HL-60/S4 treated with retinoic acid at 250 ng/mL for 4 days and 3 days (cell line): ENCODE data around the gene FRMD1.

ENCODE experiments used
- in situ Hi-C: fragments of 300-500 bp; cut with MboI; formaldehyde crosslinking; loops from 2 replicates; pipeline ENCODE4 v1.7.0; 2022; ENCODE audit warnings: low sequenced_read_pairs

FRMD1 gene

DNA sequence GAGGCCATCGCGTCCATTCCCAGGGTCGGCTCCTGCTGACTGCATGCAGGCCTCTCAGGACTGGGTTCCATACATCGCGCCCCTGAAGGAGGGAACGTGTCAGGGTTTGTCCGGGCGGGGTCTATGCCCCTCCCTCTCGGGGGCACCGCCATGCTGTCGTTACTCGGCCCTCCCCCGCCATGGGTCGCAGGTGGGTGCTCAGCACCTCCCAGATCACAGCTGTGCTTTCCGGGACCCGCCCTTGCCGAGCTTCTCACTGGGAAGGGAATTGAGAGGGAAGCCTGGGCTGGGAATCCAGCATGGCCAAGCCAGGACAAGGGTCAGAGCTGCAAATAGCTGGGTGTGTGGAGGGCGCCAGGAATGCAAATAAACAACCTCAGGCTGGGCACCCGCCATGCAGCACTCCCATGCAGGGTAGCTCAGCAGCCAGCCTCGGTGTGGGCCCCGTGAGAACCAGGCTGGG lies at the start of gene FRMD1:
TSS of gene FRMD1 (minus strand) at position 270 of the 463 bp plus-strand sequence. CDS start at position 152, 118 bp downstream.
- in situ Hi-C loops, result no loop called here

- in situ Hi-C loops, result no loop called here
Observed at GRCh38 chr6:168128006-168128630, 49.1 kb upstream of the FRMD1 start.

- in situ Hi-C loops, result no loop called here
Observed at GRCh38 chr6:168127384-168127868, 48.4 kb upstream of the FRMD1 start.

GRCh38 chr6:168126566-168127383 lies 47.8 kb upstream of the FRMD1 start:
- in situ Hi-C loops, result no loop called here

DNA sequence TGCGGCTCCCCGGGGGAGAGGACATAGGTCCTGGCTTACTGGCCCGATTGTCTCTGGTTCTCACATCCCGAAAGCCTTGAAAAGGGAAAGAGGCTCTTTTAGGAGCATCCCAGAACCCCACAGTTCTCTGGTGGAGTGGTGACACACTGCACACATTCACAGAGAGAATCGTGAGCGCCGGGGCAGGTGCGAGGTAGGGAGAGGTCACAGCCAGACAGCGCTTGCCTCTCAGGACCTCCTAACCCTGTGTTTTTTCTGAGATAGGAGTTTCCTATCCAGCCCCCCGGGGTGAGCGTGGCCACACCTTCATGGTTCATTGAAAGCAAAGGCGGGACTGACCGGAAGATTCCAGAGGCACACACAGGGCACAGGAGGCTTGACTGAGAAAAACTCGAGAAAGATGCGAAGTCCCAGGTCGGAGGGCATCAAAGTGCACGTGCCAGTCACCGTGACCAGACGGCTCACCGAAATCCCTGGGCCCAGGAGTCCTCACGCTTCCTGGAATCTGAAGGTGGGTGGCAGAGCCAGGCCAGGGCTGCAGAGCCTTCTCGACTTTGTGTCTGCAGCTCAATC lies 46.5 kb upstream of the FRMD1 start:
- in situ Hi-C loops, result no loop called here

- in situ Hi-C loops, result no loop called here
Observed at GRCh38 chr6:168124921-168125320, 45.9 kb upstream of the FRMD1 start.

DNA sequence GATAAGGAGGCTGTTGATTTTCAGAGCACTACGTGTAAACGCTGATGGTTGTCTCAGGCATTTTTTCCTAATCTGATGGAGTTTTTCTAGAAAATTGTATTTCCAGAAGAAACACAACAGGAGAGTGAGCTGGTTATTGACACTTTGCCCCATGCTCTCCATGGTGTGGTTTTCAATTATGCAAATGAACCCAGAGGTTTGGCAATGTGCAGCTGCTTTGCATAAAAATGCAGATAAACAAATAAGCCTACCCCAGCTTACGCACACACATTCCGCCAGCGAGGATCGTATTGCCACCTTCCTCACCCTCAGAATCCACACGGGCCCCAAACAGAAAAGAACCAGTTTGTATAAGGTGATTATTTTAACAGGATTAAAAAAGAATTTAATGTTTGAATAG lies 45.1 kb upstream of the FRMD1 start:
- in situ Hi-C loops, result no loop called here

DNA sequence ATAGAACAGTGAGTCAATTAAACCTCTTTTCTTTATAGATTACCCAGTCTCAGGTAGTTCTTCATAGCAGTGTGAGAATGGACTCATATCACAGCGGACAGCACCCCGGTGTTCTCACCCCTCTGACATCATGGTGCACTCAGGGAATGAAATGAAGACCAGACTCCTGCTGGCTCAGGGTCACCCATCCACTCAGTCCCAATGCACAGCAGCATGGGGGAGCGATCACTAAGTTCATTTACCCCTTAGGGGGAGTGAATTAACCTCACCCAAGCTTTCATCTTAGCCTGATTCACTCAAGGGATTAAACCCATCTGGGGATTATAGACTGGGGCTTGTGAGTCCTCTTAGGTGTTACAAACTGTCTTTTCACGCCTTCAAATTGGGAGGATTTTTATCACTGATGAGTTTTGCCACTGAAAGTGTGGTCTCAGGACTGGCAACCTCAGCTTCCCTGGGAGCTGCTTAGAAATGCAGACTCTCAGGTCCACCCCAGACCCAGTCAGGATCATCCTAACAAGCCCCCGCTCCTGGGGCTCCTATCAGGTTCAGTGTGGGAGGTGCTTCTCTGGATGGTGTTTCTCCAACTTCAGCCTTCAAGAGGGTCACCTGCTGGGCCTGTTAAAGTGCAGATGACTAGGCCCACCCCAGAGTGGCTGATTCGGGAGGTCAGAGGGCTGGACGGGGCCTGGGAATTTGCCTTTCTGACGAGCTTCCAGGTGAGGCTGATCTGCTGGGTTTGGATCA lies 44.3 kb upstream of the FRMD1 start:
- in situ Hi-C loops, result no loop called here

GRCh38 chr6:168122521-168122920 lies 43.5 kb upstream of the FRMD1 start:
- in situ Hi-C loops, result no loop called here

GRCh38 chr6:168122011-168122410 lies 43.0 kb upstream of the FRMD1 start:
- in situ Hi-C loops, result no loop called here

- in situ Hi-C loops, result no loop called here
Observed at GRCh38 chr6:168121303-168121665, 42.3 kb upstream of the FRMD1 start.

DNA sequence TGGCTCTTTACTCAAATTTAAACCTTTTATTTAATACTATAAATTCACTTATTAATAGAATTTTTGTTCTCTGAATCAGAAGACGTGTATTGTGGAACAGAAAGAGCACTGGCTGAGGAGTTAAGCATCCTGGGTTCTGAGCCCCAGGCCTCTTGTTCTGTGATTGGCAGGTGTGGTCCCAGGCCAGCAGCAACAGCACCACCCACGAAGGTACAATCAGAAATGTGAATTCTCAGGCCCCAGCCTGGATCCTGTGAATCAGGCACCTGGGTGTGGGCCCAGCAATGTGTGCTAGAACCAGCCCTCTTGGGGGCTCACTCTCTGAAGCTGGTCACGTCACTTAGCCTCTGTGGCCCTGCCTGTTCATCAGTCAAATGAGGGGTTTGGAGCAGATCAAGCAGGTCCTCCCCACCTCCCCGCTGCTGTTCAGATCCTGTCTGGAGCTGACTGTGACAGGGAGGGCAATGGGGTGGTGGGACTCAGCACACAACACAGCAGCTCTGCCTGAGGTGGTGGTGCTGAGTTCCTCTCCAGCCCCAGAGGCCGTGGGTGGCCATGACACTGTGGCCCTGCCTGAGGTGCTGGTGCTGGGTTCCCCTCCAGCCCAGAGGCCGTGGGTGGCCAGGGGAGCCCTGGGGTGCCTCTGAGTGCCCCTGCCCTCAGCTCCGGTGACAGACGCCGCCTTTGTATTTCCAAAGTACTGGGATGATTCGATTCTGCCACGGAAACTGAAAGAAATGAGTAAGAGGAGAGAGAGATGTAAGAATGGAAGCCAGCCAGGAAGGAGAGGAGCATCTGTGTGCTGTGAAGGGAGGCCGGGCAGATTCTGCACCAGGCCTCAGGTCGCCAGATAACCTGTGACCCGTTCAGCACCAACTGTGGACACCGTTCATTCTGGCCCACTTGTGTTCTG lies 41.6 kb upstream of the FRMD1 start:
- in situ Hi-C loops, result no loop called here

DNA sequence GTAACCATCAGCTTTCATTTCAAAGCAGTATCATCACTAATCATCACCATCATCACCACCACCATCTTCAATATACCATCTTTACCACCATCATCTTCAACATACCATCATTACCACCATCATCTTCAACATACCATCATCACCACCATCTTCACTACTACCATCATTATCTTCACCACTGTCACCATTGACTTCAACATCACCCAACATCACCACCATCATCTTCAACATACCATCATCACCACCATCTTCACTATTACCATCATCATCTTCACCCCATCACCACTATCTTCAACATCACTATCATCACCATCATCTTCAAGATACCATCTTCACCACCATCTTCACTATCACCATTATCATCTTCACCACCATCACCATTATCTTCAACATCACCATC lies 40.5 kb upstream of the FRMD1 start:
- in situ Hi-C loops, result no loop called here

DNA sequence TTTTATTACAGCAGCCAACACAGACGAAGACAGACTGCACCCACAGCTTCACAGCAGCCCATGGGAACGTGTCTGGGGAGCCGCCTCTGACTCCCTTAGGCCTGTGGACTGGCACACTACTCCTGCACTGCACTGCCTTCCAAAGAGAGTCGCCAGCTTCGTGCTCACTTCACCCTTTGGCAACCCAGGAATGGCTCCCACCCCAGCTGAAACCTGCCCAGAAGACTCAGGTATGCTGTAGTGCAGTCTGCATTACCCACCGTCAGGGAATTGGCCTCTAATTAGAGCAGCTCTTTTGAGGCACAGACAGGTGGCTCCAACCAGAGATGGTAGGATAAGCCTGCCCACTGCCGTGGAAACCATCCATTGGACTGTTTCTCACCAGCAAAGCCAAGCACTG lies 39.9 kb upstream of the FRMD1 start:
- in situ Hi-C loops, result no loop called here

DNA sequence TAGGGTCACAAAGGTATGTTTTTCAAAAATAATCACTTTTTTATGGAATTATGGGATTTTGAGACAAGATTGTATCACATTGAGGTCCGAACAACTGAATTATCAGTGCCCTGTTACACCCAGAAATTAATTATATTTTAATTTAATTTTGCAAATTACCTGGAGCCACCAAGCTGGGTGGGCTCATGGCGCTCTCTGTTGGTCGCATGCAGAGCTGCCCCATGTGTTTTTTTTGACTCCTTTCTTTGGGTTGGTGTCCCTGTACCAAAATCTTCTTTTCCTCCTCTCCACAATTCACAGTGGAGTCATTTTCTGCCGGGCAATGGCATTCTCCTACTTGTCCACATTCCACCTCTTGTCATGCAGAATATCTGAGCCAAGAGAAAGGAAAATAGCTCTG lies 38.9 kb upstream of the FRMD1 start:
- in situ Hi-C loops, result no loop called here

DNA sequence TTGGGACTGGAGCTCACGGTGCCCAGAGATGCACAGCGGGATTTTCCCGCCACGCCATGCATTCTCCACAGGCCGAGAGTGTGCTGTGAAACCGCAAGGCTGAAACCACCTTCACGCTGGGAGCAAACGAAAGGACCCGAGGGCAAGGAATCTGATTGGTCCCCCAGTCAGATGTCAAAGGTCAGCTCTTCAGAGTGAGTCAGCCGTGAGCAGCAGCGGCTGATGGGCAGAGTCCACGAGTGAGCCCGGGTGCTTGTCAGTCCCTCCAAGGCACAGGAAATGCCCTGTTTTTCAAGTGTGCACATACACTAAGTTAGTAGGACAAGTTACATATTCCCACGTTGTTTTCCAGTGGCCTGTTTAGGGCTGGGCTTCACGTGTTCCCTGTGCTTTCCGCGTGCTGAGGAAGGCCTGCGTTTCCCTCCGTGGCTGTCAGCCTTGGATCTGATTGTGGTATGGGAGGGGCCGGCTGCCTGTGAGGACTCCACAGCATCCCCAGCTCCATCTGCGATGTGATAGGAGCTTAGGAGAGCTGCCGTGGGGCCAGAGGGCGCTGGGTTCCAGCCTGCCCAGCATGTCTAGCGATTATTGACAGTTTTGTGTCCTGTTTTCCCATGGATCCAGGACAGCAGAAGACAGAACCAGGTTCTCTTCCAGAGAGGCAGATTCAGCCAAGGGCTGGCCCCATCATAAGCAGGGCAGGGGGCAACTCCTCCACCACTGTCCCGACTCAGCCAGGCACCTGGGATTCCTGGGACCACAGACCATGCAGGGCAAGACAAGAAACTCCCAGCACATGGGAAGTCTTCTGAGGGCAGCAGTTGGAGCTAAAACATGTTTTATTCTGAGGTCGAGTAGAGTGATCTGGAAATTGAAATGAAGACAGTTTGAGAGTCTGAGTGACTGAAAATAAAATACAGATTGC lies 38.2 kb upstream of the FRMD1 start:
- in situ Hi-C loops, result no loop called here

DNA sequence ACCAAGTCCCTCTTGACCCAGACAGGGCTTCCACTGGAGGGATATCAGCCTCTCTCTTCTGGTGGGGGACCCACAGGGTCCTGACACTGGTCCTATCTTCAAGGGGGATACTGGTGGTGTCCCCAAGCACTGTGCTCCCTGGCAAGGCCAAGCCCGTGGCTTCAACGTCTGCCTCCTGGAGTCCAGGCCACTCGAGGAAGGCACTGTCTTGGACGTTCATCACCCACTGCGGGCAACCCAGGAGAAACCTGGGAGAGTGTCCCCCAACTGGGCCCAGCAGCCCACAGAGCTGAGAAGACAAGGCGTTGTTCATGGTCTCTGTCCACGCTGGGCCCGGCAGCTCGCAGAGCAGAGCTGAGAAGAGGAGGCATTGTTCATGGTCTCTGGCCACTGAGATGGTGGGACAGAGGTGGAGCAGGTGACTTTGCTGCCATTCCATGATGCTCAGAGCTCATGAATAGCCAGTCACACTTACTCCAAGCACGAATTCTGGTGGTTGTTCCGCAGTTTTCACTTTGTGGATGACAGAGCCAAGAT lies 37.5 kb upstream of the FRMD1 start:
- in situ Hi-C loops, result no loop called here

GRCh38 chr6:168115748-168116437 lies 36.9 kb upstream of the FRMD1 start:
- in situ Hi-C loops, result no loop called here
